ENCODE measurements around the gene DCUN1D4.

DCUN1D4 gene

GRCh38 chr4:51885363-51885762 lies 42.4 kb downstream of the DCUN1D4 start:
- TF ChIP-seq EGR1 (IDR thresholded peaks at IDR 0.05) (no peak), ZBTB7A (IDR thresholded peaks at IDR 0.05; ENCODE audit: low read depth) (no peak), REST (IDR thresholded peaks at IDR 0.05; ENCODE audit: low read depth) (no peak), YY1 (IDR thresholded peaks at IDR 0.05; ENCODE audit: low read depth) (no peak), RAD21 (IDR thresholded peaks at IDR 0.05; ENCODE audit: low read depth) (no peak), EP300 (IDR thresholded peaks at IDR 0.05; ENCODE audit: borderline replicate concordance) (no peak), FOXM1 (IDR thresholded peaks at IDR 0.05; ENCODE audit: borderline replicate concordance, low read depth) (no peak), NFIC (IDR thresholded peaks at IDR 0.05) (no peak), USF1 (IDR thresholded peaks at IDR 0.05) (no peak)

- TF ChIP-seq EP300 (IDR thresholded peaks at IDR 0.05; ENCODE audit: borderline replicate concordance) (no peak), REST (IDR thresholded peaks at IDR 0.05; ENCODE audit: low read depth) (no peak), NFIC (IDR thresholded peaks at IDR 0.05) (no peak), USF1 (IDR thresholded peaks at IDR 0.05) (no peak), RAD21 (IDR thresholded peaks at IDR 0.05; ENCODE audit: low read depth) (no peak), CEBPB (IDR thresholded peaks at IDR 0.05) (no peak), FOXM1 (IDR thresholded peaks at IDR 0.05; ENCODE audit: borderline replicate concordance, low read depth) (no peak), MAX (IDR thresholded peaks at IDR 0.05) (no peak), EGR1 (IDR thresholded peaks at IDR 0.05) (no peak), TCF12 (IDR thresholded peaks at IDR 0.05; ENCODE audit: low read depth) (no peak), TEAD4 (IDR thresholded peaks at IDR 0.05) (no peak)
Observed at GRCh38 chr4:51890760-51891159, 47.8 kb downstream of the DCUN1D4 start.

- TF ChIP-seq EP300 (IDR thresholded peaks at IDR 0.05; ENCODE audit: borderline replicate concordance) (no peak), TCF12 (IDR thresholded peaks at IDR 0.05; ENCODE audit: low read depth) (no peak), EGR1 (IDR thresholded peaks at IDR 0.05) (no peak), REST (IDR thresholded peaks at IDR 0.05; ENCODE audit: low read depth) (no peak), NFIC (IDR thresholded peaks at IDR 0.05) (no peak), TAF1 (IDR thresholded peaks at IDR 0.05; ENCODE audit: low read depth) (no peak), USF1 (IDR thresholded peaks at IDR 0.05) (no peak), CREB1 (IDR thresholded peaks at IDR 0.05; ENCODE audit: low read depth) (no peak), MAX (IDR thresholded peaks at IDR 0.05) (no peak), FOXM1 (IDR thresholded peaks at IDR 0.05; ENCODE audit: borderline replicate concordance, low read depth) (no peak), YY1 (IDR thresholded peaks at IDR 0.05; ENCODE audit: low read depth) (no peak), ZBTB7A (IDR thresholded peaks at IDR 0.05; ENCODE audit: low read depth) (no peak), CEBPB (IDR thresholded peaks at IDR 0.05) (no peak), RAD21 (IDR thresholded peaks at IDR 0.05; ENCODE audit: low read depth) (no peak)
Observed at GRCh38 chr4:51894059-51894645, 51.2 kb downstream of the DCUN1D4 start.

GRCh38 chr4:51895158-51895557 lies 52.2 kb downstream of the DCUN1D4 start:
- TF ChIP-seq FOXM1 (IDR thresholded peaks at IDR 0.05; ENCODE audit: borderline replicate concordance, low read depth), result no peak
- no peak for TF ChIP-seq TCF12 (IDR thresholded peaks at IDR 0.05; ENCODE audit: low read depth)
- no peak for TF ChIP-seq USF1 (IDR thresholded peaks at IDR 0.05)
- no peak for TF ChIP-seq CREB1 (IDR thresholded peaks at IDR 0.05; ENCODE audit: low read depth)
- no peak for TF ChIP-seq RAD21 (IDR thresholded peaks at IDR 0.05; ENCODE audit: low read depth)
- TF ChIP-seq EP300 (IDR thresholded peaks at IDR 0.05; ENCODE audit: borderline replicate concordance), result no peak
- TF ChIP-seq CEBPB (IDR thresholded peaks at IDR 0.05), result no peak
- no peak for TF ChIP-seq NFIC (IDR thresholded peaks at IDR 0.05)
- no peak for TF ChIP-seq ZBTB7A (IDR thresholded peaks at IDR 0.05; ENCODE audit: low read depth)
- no peak for TF ChIP-seq TAF1 (IDR thresholded peaks at IDR 0.05; ENCODE audit: low read depth)
- no peak for TF ChIP-seq EGR1 (IDR thresholded peaks at IDR 0.05)

Measured in Ishikawa (cell line).